Adrenal gland (tissue), 5 donors: Measurements from ENCODE around the gene ITPR1.

ENCODE experiments used
- POLR2A ChIP-seq, 2 donors: fragments of 450-650 bp; IDR thresholded peaks; one replicate each; pipeline ENCODE4 v1.6.1; 2017; ENCODE audit warnings: antibody characterized with exemption in 2 of 2, mild to moderate bottlenecking in 2 of 2, moderate library complexity in 1 of 2
- TF ChIP-seq, protein P1 (sequence below), 6 experiments: fragments of 450-650 bp in 4 of 6; fragments of 200-600 bp in 2 of 6; sonication (generic) in 1 of 6; IDR thresholded peaks; 1 replicate in 5 of 6; 2 replicates in 1 of 6; pipeline versions ENCODE4 v1.5.1 to v1.8.0; 2016 to 2021; ENCODE audit warnings: antibody characterized with exemption in 6 of 6, mild to moderate bottlenecking in 2 of 6, moderate library complexity in 1 of 6
- donor health status: DM: no; HTN: no; CAD: no.

- TF ChIP-seq POLR2A (IDR thresholded peaks at IDR 0.05), result no peak
- TF ChIP-seq, protein P1, sequence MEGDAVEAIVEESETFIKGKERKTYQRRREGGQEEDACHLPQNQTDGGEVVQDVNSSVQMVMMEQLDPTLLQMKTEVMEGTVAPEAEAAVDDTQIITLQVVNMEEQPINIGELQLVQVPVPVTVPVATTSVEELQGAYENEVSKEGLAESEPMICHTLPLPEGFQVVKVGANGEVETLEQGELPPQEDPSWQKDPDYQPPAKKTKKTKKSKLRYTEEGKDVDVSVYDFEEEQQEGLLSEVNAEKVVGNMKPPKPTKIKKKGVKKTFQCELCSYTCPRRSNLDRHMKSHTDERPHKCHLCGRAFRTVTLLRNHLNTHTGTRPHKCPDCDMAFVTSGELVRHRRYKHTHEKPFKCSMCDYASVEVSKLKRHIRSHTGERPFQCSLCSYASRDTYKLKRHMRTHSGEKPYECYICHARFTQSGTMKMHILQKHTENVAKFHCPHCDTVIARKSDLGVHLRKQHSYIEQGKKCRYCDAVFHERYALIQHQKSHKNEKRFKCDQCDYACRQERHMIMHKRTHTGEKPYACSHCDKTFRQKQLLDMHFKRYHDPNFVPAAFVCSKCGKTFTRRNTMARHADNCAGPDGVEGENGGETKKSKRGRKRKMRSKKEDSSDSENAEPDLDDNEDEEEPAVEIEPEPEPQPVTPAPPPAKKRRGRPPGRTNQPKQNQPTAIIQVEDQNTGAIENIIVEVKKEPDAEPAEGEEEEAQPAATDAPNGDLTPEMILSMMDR (IDR thresholded peaks at IDR 0.05), result no peak
These were observed 298.2 kb downstream of the ITPR1 start for GRCh38 chr3:4791358-4791757.
